Measurements from ENCODE around the gene STRBP.

Gene STRBP

DNA sequence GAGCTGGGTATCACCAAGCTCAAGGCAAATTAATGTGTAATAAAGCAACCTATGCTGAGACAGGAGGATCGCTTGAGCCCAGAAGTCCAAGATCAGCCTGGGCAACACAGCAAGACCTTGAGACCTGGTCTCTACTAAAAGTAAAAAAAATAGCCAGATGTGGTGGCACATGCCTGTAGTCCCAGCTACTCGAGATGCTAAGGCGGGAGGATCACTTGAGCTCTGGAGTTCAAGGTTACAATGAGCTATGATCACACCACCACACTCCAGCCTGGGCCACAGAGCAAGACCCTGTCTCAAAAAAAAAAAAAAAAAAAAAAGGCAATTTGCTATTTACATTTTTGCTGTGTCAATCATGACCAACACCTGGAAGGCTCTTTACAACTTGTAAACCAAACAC lies 5.2 kb downstream of the STRBP start:
- no peak for DNase-seq (ENCODE audit: low spot score)
- in situ Hi-C loops (cut with MboI; ENCODE audit: low pct_unique_long_range_greater_than_20kb, low sequenced_read_pairs, unreplicated experiment): no loop called here
- TF ChIP-seq, protein P1, sequence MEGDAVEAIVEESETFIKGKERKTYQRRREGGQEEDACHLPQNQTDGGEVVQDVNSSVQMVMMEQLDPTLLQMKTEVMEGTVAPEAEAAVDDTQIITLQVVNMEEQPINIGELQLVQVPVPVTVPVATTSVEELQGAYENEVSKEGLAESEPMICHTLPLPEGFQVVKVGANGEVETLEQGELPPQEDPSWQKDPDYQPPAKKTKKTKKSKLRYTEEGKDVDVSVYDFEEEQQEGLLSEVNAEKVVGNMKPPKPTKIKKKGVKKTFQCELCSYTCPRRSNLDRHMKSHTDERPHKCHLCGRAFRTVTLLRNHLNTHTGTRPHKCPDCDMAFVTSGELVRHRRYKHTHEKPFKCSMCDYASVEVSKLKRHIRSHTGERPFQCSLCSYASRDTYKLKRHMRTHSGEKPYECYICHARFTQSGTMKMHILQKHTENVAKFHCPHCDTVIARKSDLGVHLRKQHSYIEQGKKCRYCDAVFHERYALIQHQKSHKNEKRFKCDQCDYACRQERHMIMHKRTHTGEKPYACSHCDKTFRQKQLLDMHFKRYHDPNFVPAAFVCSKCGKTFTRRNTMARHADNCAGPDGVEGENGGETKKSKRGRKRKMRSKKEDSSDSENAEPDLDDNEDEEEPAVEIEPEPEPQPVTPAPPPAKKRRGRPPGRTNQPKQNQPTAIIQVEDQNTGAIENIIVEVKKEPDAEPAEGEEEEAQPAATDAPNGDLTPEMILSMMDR (IDR thresholded peaks at IDR 0.05; ENCODE audit: extremely low read depth, insufficient read depth, missing control alignments): no peak

DNA sequence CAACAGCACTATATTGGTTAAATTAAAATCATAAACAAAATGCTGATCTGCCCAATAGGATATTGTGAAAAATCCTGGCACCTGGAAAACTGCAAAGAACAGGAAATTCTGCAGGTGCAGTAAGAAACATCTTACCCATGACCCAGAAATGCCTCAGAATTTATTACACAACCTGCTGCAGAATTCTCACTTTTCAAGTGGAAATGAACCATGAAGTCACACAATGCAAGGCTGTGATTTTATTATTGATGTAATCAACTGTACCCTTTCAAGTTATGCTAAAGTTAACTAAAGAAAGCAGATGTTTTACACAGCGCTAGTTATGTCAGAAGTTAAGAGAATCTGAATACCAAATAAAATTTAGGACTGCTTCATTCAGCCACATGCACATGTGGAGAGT lies 6.0 kb downstream of the STRBP start:
- in situ Hi-C loops (cut with MboI; ENCODE audit: low pct_unique_long_range_greater_than_20kb, low sequenced_read_pairs, unreplicated experiment): no loop called here
- DNase-seq (ENCODE audit: low spot score): no peak
- TF ChIP-seq, protein P1 (IDR thresholded peaks at IDR 0.05; ENCODE audit: extremely low read depth, insufficient read depth, missing control alignments): no peak

DNA sequence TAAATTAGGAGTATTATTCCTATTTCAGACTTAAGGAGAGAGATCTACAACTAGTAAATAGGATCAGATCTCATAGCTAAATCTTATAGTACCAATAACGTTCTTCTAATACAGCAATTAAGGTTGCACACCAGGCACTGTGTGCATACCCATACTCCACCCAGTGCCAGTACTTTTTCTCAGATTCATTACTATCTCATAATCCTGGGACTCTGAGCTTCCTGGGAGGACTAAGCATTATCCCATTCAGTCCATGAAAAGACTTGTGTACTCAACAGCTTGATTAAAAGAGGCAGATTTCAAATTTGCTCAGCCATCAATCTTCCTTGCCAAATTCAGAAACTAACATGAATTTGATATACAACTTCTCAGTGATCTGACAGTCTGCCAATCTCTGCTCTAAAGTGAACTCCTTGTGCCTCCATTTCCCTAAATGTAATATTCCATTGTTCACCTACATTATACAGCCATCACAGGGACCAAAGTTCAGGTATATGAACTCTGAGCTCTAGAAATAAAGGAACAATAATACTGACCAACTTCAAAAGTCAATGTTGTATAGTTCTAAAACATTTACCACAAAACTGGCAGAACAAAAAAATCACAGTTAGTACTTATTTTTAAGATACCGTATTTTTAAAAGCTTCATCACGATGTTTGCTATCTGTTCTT lies 7.2 kb downstream of the STRBP start:
- no peak for DNase-seq (ENCODE audit: low spot score)
- in situ Hi-C loops (cut with MboI; ENCODE audit: low pct_unique_long_range_greater_than_20kb, low sequenced_read_pairs, unreplicated experiment): no loop called here
- TF ChIP-seq, protein P1 (IDR thresholded peaks at IDR 0.05; ENCODE audit: extremely low read depth, insufficient read depth, missing control alignments): no peak

DNA sequence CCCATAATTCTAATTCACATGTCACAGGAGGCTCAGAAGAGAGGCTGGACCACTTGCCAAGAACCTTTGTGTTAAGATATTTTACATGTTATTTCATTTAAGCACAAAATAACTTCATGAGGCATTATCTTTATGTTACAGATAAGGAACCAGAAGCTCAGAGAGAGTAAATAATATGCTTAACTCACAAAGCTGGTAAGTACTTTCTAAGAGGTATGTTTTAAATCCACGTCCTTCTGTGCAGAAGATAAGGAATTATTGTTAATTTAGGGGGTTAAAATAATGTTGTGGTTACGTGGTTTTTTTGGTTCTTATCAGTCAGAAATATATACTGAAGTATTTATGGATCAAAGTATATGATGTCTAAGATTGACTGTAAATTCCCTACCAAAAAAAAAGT lies 8.0 kb downstream of the STRBP start:
- TF ChIP-seq, protein P1 (IDR thresholded peaks at IDR 0.05; ENCODE audit: extremely low read depth, insufficient read depth, missing control alignments): no peak
- DNase-seq (ENCODE audit: low spot score): no peak
- in situ Hi-C loops (cut with MboI; ENCODE audit: low pct_unique_long_range_greater_than_20kb, low sequenced_read_pairs, unreplicated experiment): no loop called here

DNA sequence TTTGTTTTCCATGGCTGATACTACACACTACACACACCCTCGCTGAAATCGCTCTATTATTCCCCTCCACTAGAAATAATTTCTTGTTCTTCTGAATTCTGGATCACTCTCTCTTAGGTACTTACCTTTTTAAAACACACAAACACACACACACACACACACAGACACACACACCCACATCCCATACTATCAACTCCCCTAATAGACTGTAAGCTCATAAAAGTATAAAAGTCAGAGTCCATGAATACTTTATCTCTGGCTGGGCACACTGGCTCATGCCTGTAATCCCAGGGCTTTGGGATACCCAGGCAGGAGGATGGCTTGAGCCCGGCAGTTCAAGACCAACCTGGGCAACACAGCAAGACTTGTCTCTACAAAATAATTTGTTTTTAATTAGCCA lies 11.1 kb downstream of the STRBP start:
- in situ Hi-C loops (cut with MboI; ENCODE audit: low pct_unique_long_range_greater_than_20kb, low sequenced_read_pairs, unreplicated experiment): no loop called here
- TF ChIP-seq, protein P1 (IDR thresholded peaks at IDR 0.05; ENCODE audit: extremely low read depth, insufficient read depth, missing control alignments): no peak
- no peak for DNase-seq (ENCODE audit: low spot score)

DNA sequence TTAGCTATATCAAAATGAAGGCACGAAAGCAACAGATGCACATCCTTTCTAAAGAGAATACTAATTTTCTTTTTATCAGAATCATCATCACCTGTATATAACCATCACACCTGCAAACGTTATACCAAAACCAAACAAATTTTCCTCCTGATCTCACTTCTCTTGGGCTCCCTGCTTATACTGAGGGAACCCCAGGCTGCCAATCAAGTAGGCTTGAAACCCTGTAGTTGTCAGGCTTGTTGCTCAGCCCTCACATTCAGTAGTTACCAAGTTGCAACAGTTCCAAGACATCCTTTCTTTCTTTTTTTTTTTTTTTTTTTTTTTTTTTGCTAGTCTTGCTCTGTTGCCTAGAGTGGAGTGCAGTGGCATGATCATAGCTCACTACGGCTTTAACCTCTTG lies 12.7 kb downstream of the STRBP start:
- in situ Hi-C loops (cut with MboI; ENCODE audit: low pct_unique_long_range_greater_than_20kb, low sequenced_read_pairs, unreplicated experiment): no loop called here
- DNase-seq (ENCODE audit: low spot score): no peak
- TF ChIP-seq, protein P1 (IDR thresholded peaks at IDR 0.05; ENCODE audit: extremely low read depth, insufficient read depth, missing control alignments): no peak
